Osteoblast (primary cell): ENCODE measurements around the gene GGCT. TPM values are rescaled to one million over a fixed set of nuclear protein-coding genes. Genes with fewer than 3 reads are reported as not detected.

Experiments used
- DNase-seq: peaks from one replicate; pipeline ENCODE4 v3.0.0; 2011; ENCODE audit warnings: low spot score, mixed read lengths; ENCODE audit not compliant: insufficient read length; ENCODE audit errors: missing footprints
- H2AFZ ChIP-seq: 2 replicates; pipeline ENCODE4 v1.6.0; 2011; ENCODE audit warnings: mild to moderate bottlenecking, low read length
- H3K27ac ChIP-seq: 2 replicates; pipeline ENCODE4 v1.5.1; 2011; ENCODE audit warnings: mild to moderate bottlenecking, low read depth, low read length, moderate library complexity
- H3K27me3 ChIP-seq: 2 replicates; pipeline ENCODE4 v1.6.0; 2012; ENCODE audit warnings: mild to moderate bottlenecking, control low read depth, inconsistent platforms, low read length, moderate library complexity; ENCODE audit not compliant: insufficient read depth
- H3K36me3 ChIP-seq: 2 replicates; pipeline ENCODE4 v1.5.1; 2011; ENCODE audit warnings: mild to moderate bottlenecking, low read length, control low read depth, moderate library complexity; ENCODE audit not compliant: insufficient read depth
- H3K4me1 ChIP-seq: 2 replicates; pipeline ENCODE4 v1.5.1; 2011; ENCODE audit warnings: mild to moderate bottlenecking, low read length, control low read depth, moderate library complexity; ENCODE audit not compliant: insufficient read depth
- H3K4me2 ChIP-seq: 2 replicates; pipeline ENCODE4 v1.6.0; 2011; ENCODE audit warnings: mild to moderate bottlenecking, low read length; ENCODE audit not compliant: insufficient read depth
- H3K4me3 ChIP-seq: fragments of 200-600 bp; sonication (generic); 3 replicates; pipeline ENCODE4 v1.5.1; 2012; ENCODE audit warnings: mild to moderate bottlenecking, low read length, inconsistent platforms; ENCODE audit not compliant: insufficient read depth
- H3K79me2 ChIP-seq: 2 replicates; pipeline ENCODE4 v1.6.0; 2012; ENCODE audit warnings: mild to moderate bottlenecking, low read length, control low read depth, inconsistent platforms; ENCODE audit not compliant: insufficient read depth
- H3K9me3 ChIP-seq: 2 replicates; pipeline ENCODE4 v1.5.1; 2011; ENCODE audit warnings: low read depth, low read length, control low read depth
- H4K20me1 ChIP-seq: 2 replicates; pipeline ENCODE4 v1.6.0; 2012; ENCODE audit warnings: mild to moderate bottlenecking, low read length, control low read depth; ENCODE audit not compliant: insufficient read depth
- total RNA-seq: library from RNA; depleted of rRNA; stranded (reverse); fragments of >200 nt; gene quantifications from 2 replicates; pipeline ENCODE4 v1.2.3, GENCODE V29; 2012
- TF ChIP-seq, protein P1 (sequence below): IDR thresholded peaks from 2 replicates; pipeline ENCODE4 v1.5.1; 2011; ENCODE audit warnings: mild to moderate bottlenecking, low read depth, low read length, moderate library complexity; ENCODE audit errors: extremely low read depth

Gene GGCT
- total RNA-seq, 1 donor = 24.2 TPM

DNA sequence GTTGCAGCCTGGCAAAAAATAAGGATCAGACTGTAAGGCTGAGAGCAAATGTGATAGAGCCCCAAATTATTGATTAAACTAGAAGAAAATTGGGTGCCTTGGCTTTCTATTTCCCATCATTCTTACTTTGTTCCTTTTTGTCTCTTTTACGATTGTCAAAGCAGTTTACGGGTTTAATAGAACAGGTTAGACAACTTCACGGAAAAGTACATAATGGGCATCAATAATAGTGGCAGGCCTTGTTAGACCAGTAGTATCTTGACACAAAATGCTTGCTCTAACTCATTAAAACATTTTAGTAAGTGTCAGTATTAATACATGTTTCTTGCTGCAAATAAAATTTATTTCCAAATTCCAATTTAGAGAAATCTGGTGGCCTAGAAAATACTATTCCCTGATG lies 14.5 kb upstream of the GGCT start:
- H3K27ac ChIP-seq = no peak overlapping the region
- H3K27me3 ChIP-seq = no peaks in the 10 kb centered on the region
- TF ChIP-seq, protein P1, sequence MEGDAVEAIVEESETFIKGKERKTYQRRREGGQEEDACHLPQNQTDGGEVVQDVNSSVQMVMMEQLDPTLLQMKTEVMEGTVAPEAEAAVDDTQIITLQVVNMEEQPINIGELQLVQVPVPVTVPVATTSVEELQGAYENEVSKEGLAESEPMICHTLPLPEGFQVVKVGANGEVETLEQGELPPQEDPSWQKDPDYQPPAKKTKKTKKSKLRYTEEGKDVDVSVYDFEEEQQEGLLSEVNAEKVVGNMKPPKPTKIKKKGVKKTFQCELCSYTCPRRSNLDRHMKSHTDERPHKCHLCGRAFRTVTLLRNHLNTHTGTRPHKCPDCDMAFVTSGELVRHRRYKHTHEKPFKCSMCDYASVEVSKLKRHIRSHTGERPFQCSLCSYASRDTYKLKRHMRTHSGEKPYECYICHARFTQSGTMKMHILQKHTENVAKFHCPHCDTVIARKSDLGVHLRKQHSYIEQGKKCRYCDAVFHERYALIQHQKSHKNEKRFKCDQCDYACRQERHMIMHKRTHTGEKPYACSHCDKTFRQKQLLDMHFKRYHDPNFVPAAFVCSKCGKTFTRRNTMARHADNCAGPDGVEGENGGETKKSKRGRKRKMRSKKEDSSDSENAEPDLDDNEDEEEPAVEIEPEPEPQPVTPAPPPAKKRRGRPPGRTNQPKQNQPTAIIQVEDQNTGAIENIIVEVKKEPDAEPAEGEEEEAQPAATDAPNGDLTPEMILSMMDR = no peak
- no peak overlapping the region for H3K4me3 ChIP-seq
- DNase-seq = no peak
- H3K36me3 ChIP-seq = no peaks in the 10 kb centered on the region
- H4K20me1 ChIP-seq = no peaks in the 10 kb centered on the region
- no peak overlapping the region for H2AFZ ChIP-seq
- H3K4me2 ChIP-seq = no peak overlapping the region
- H3K79me2 ChIP-seq = no peaks in the 10 kb centered on the region
- H3K4me1 ChIP-seq = peaks cover 19% of the 10 kb centered on the region
- no peaks in the 10 kb centered on the region for H3K9me3 ChIP-seq

GRCh38 chr7:30515761-30516160 lies 11.1 kb upstream of the GGCT start:
- peaks cover 6% of the 10 kb centered on the region for H3K4me1 ChIP-seq
- no peak overlapping the region for H3K4me3 ChIP-seq
- no peak overlapping the region for H3K27ac ChIP-seq
- no peaks in the 10 kb centered on the region for H4K20me1 ChIP-seq
- DNase-seq = no peak
- H3K79me2 ChIP-seq = no peaks in the 10 kb centered on the region
- no peaks in the 10 kb centered on the region for H3K36me3 ChIP-seq
- H3K9me3 ChIP-seq = no peaks in the 10 kb centered on the region
- no peak overlapping the region for H2AFZ ChIP-seq
- H3K27me3 ChIP-seq = no peaks in the 10 kb centered on the region
- TF ChIP-seq, protein P1 = no peak
- no peak overlapping the region for H3K4me2 ChIP-seq

GRCh38 chr7:30514776-30515175 lies 10.1 kb upstream of the GGCT start:
- Histone ChIP-seq H3K36me3 (no peaks in the 10 kb centered on the region), H2AFZ (no peak overlapping the region), H4K20me1 (no peaks in the 10 kb centered on the region), H3K4me1 (no peaks in the 10 kb centered on the region), H3K4me3 (no peak overlapping the region), H3K79me2 (no peaks in the 10 kb centered on the region), H3K4me2 (no peak overlapping the region), H3K27me3 (no peaks in the 10 kb centered on the region), H3K27ac (no peak overlapping the region), H3K9me3 (no peaks in the 10 kb centered on the region)
- TF ChIP-seq, protein P1 = no peak
- DNase-seq = no peak

GRCh38 chr7:30514177-30514576 lies 9.5 kb upstream of the GGCT start:
- H4K20me1 ChIP-seq = no peaks in the 10 kb centered on the region
- H2AFZ ChIP-seq = no peak overlapping the region
- no peak overlapping the region for H3K27ac ChIP-seq
- H3K4me1 ChIP-seq = no peaks in the 10 kb centered on the region
- H3K36me3 ChIP-seq = no peaks in the 10 kb centered on the region
- no peak overlapping the region for H3K4me3 ChIP-seq
- H3K9me3 ChIP-seq = no peaks in the 10 kb centered on the region
- no peaks in the 10 kb centered on the region for H3K79me2 ChIP-seq
- DNase-seq = no peak
- H3K4me2 ChIP-seq = no peak overlapping the region
- TF ChIP-seq, protein P1 = no peak
- H3K27me3 ChIP-seq = no peaks in the 10 kb centered on the region
